ENCODE data around the gene DCAF11. TPM values are rescaled to one million over a fixed set of nuclear protein-coding genes. Genes with fewer than 3 reads are reported as not detected.
A peak's percentile ranks its signal among the peaks of the same experiment; 100 is the strongest.

DCAF11 gene
- total RNA-seq, 2 donors from 2014 or later, result 101 to 107 TPM

DNA sequence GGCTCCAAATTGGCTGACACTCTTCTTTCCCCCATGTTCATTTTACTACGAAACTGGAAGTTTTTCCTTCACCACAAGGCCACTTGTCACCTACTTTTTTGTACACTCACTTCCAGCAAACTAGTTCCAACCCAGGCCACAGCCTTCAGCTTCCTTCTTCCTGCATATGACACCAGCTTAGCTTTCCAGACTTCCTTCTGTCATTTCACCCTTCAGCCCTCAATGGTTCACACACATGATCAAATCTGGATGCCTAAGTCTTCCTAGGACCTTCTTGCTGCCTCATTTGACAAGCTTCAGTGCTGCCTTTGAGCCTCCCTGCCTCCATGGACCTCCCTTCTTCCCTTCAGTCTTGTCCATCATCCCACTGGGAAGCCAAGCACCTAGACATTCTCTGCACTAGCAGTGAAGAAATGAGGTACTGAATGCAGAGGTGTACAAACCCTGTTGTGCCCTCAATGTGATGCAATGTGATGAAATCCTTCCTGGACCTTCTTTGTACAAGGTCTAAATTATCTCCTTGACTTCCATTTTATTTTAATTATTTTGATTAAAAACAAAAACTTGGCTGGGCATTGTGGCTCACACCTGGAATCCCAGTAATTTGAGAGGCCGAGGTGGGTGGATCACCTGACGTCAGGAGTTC, 53.0 kb downstream of the DCAF11 start:
- intact Hi-C loops (cut with DNase I, micrococcal nuclease), result no loop called here
- no peak for ATAC-seq
- DNase-seq, result no peak

DNA sequence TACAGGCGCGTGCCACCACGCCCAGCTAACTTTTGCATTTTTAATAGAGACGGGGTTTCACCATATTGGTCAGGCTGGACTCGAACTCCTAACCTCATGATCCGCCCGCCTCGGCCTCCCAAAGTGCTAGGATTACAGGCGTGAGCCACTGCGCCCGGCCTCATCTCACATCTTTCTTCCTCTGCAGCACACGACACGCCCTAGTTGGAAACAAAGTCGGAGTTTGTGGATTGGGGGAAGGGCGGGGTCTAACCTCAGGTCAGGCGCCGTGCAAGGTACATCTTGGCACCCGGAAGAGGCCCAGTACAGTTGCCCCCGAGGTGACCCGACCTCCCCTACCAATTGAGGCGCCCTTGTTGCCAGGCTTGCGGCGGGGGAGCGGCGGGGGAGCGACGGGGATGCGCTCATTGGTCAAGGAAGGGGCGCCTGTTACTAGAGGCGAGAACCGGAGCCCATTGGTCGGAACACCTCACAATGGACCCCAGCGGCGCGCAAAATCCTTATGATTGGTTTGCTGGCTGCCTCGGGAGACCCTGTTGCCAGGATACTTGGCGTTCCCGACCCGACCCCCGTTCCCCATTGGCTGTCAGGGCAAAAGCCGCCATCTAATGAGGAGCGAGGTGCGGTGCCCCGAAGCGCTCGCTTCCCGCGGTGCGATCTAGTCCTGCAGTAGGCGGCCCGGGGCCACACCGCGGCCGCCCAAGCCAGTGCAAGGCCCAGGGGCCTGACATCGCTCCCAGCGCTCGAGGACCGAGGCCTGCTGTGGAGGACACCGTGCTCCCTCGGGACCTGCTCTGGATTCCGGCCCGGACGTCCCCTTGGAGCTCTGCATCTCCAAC, 57.1 kb downstream of the DCAF11 start, which contains the start of gene REC8:
Gene REC8 (plus strand): TSS at position 659 of the 839 bp plus-strand sequence. CDS start 473 bp downstream, outside the sequence.
- intact Hi-C loops (cut with DNase I, micrococcal nuclease), result no loop called here
- peak; percentile 42 for ATAC-seq
- DNase-seq, result peak; percentile 58 to 75

DNA sequence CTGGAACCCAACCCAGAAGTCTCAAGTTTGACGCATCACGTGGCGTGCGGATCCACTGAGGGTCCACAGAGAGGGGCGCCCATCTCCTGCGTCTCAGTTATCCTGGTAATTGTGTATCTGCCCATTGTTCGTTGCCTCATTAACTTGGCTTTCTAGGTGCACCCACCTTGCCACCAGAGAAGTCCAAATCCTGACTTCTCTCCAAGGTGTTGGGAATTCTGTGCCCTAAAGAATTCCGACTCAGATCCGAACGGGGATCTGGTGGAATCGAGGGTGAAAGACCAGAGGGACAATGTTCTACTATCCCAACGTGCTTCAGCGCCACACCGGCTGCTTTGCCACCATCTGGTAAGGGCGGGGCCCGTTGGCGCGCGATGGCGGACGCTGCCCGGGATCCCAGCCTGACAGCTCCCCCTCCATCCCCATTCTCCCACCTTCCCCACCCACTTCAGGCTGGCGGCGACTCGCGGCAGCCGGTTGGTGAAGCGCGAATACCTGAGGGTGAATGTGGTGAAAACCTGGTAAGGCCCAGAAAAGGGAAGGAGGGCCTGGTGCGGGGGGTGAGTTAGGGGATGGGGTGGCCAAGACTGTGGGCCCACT, 57.8 kb downstream of the DCAF11 start:
- DNase-seq, result no peak
- ATAC-seq, result no peak
- intact Hi-C loops (cut with DNase I, micrococcal nuclease), result no loop called here

DNA sequence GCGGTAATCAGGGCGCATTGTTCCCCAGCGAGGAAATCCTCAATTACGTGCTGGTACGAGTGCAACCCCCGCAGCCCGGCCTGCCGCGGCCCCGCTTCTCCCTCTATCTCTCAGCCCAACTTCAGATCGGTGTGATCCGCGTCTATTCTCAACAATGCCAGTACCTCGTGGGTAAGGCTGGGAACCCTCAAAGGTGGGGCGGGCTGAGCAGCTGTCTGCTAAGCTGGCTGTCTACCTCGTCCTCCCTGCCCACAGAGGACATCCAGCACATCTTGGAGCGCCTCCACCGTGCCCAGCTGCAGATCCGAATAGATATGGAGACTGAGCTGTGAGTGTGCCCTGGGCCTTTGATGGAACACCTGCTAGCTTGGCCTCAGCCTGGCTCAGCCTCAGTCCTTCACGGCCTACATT, 58.3 kb downstream of the DCAF11 start:
- DNase-seq (no peak), ATAC-seq (no peak)
- intact Hi-C loops (cut with DNase I, micrococcal nuclease), result no loop called here

Small RNA genes lying within 50 kb of the gene (microRNA-seq; reads per million reads assigned to microRNA genes)
- gene MIR7703, result 0 reads per million in 2 donors

Other genes with a start within 250 kb of the DCAF11 start
- gene DHRS4, start 161.0 kb upstream of the DCAF11 start, total RNA-seq, result 10 to 100 TPM; 38.3 to 46.0 TPM
- 10 to 100 TPM; 31.8 to 43.2 TPM for gene DHRS4L2, start 125.8 kb upstream of the DCAF11 start, total RNA-seq
- 1 to 10 TPM; 1.1 to 3.4 TPM for gene CARMIL3, start 62.8 kb upstream of the DCAF11 start, total RNA-seq
- under 1 TPM; 0.28 to 0.31 TPM for gene CPNE6, start 43.2 kb upstream of the DCAF11 start, total RNA-seq
- gene PCK2, start 20.5 kb upstream of the DCAF11 start, total RNA-seq, result 100 to 1,000 TPM; 150 to 223 TPM
- gene NRL, start 172 bp downstream of the DCAF11 start, total RNA-seq, result 1 to 10 TPM; 1.2 to 1.5 TPM
- gene FITM1, start 15.9 kb downstream of the DCAF11 start, total RNA-seq, result 1 to 10 TPM; 1.0 TPM
- 100 to 1,000 TPM; 196 to 249 TPM for gene PSME1, start 21.4 kb downstream of the DCAF11 start, total RNA-seq
- gene EMC9, start 26.8 kb downstream of the DCAF11 start, total RNA-seq, result 10 to 100 TPM; 13.9 to 25.7 TPM
- gene PSME2, start 31.8 kb downstream of the DCAF11 start, total RNA-seq, result 100 to 1,000 TPM; 140 to 240 TPM
- gene RNF31, start 32.7 kb downstream of the DCAF11 start, total RNA-seq, result 10 to 100 TPM; 49.1 to 50.3 TPM
- 100 to 1,000 TPM in 1 of 2 donors, 10 to 100 TPM in 1; 53.7 to 105 TPM for gene IRF9, start 46.5 kb downstream of the DCAF11 start, total RNA-seq
- gene REC8, start 57.3 kb downstream of the DCAF11 start, total RNA-seq, result 10 to 100 TPM in 1 of 2 donors, 1 to 10 TPM in 1; 6.9 to 21.0 TPM
- 10 to 100 TPM; 17.3 to 26.3 TPM for gene IPO4, start 74.0 kb downstream of the DCAF11 start, total RNA-seq
- gene TM9SF1, start 80.7 kb downstream of the DCAF11 start, total RNA-seq, result 10 to 100 TPM; 49.2 to 52.7 TPM
- gene TSSK4, start 90.9 kb downstream of the DCAF11 start, total RNA-seq, result under 1 TPM in 1 of 2 donors, not detected in 1; 0.47 TPM
- 10 to 100 TPM; 43.5 to 48.0 TPM for gene CHMP4A, start 98.7 kb downstream of the DCAF11 start, total RNA-seq
- gene MDP1, start 101.3 kb downstream of the DCAF11 start, total RNA-seq, result 10 to 100 TPM; 11.8 to 13.8 TPM
- gene NEDD8, start 117.6 kb downstream of the DCAF11 start, total RNA-seq, result 100 to 1,000 TPM; 110 to 135 TPM
- gene GMPR2, start 118.2 kb downstream of the DCAF11 start, total RNA-seq, result 10 to 100 TPM; 62.4 to 64.8 TPM
- gene TINF2, start 127.8 kb downstream of the DCAF11 start, total RNA-seq, result 10 to 100 TPM; 56.6 to 64.0 TPM
- 1 to 10 TPM; 2.3 to 2.9 TPM for gene TGM1, start 148.4 kb downstream of the DCAF11 start, total RNA-seq
- 10 to 100 TPM; 35.0 to 41.8 TPM for gene RABGGTA, start 156.8 kb downstream of the DCAF11 start, total RNA-seq
- 10 to 100 TPM; 64.2 to 76.6 TPM for gene DHRS1, start 185.0 kb downstream of the DCAF11 start, total RNA-seq
- gene NOP9, start 185.1 kb downstream of the DCAF11 start, total RNA-seq, result 10 to 100 TPM; 24.4 to 26.0 TPM
- gene CIDEB, start 193.2 kb downstream of the DCAF11 start, total RNA-seq, result 10 to 100 TPM; 10.7 to 16.6 TPM
- gene LTB4R2, start 195.4 kb downstream of the DCAF11 start, total RNA-seq, result 1 to 10 TPM; 2.9 to 4.2 TPM
- gene LTB4R, start 196.7 kb downstream of the DCAF11 start, total RNA-seq, result 1 to 10 TPM; 2.9 to 4.3 TPM
- gene ADCY4, start 220.3 kb downstream of the DCAF11 start, total RNA-seq, result 10 to 100 TPM; 10.1 to 16.4 TPM
- 10 to 100 TPM; 56.6 to 67.9 TPM for gene RIPK3, start 225.2 kb downstream of the DCAF11 start, total RNA-seq